Mucosa of descending colon (tissue), 3 donors: ENCODE measurements around the gene RAMP3. TPM values are rescaled to one million over a fixed set of nuclear protein-coding genes. Genes with fewer than 3 reads are reported as not detected.

Experiments
- ATAC-seq: fragments of 200-7000 bp; cut with Tn5 transposase; one replicate; pipeline ENCODE4 v1.9.1; 2020; ENCODE audit warnings: mild to moderate bottlenecking, moderate library complexity
- DNase-seq, 3 donors: peaks; one replicate each; pipeline ENCODE4 v3.0.0-alpha.2; 2020
- H3K36me3 ChIP-seq: fragments of 200-600 bp; one replicate; pipeline ENCODE4 v1.8.0; 2021; ENCODE audit warnings: low read depth, mild to moderate bottlenecking
- H3K4me1 ChIP-seq: fragments of 200-600 bp; one replicate; pipeline ENCODE4 v1.8.0; 2021; ENCODE audit warnings: low read depth, mild to moderate bottlenecking
- H3K4me3 ChIP-seq: fragments of 200-600 bp; one replicate; pipeline ENCODE4 v1.8.0; 2021; ENCODE audit warnings: mild to moderate bottlenecking
- H3K9me3 ChIP-seq: fragments of 200-600 bp; one replicate; pipeline ENCODE4 v1.8.0; 2021; ENCODE audit warnings: mild to moderate bottlenecking
- CTCF ChIP-seq: fragments of 200-600 bp; IDR thresholded peaks from one replicate; pipeline ENCODE4 v1.8.0; 2022; ENCODE audit warnings: antibody characterized with exemption, mild to moderate bottlenecking
- intact Hi-C, 2 donors: fragments of 100-400 bp; cut with DNase I in 1 of 2; cut with micrococcal nuclease in 1 of 2; formaldehyde crosslinking; loops; one replicate each; pipeline versions ENCODE4 v1.11.0 to v1.11.1; 2022; cut with DNase I, micrococcal nuclease
- total RNA-seq, 3 donors: library from RNA; stranded (reverse); fragmentation: NEBNext Ultra II Directional in 2 of 3; extraction: Animal tissue kit (Norgen Biotek cat#: 25700) in 2 of 3; gene quantifications; one replicate each; pipeline versions ENCODE4 v1.2.1 to v1.2.4, GENCODE V29; 2021 to 2023
- donor health status: DM: no; HTN: no; CAD: no; lungs with moderate emphysema.
- donor health status: DM: no; HTN: no; CAD: no.
- donor health status: DM: no; HTN: yes; CAD: no.

RAMP3 gene
- total RNA-seq, 3 donors from 2014 or later: 5.4 to 13.5 (median 9.0) TPM

- DNase-seq: no peak
These were observed 31.1 kb downstream of the RAMP3 start for GRCh38 chr7:45188736-45189135.

GRCh38 chr7:45189151-45189970, 31.8 kb downstream of the RAMP3 start:
- intact Hi-C loops: no loop called here
- Histone ChIP-seq H3K36me3 (no peaks in the 10 kb centered on the region), H3K4me1 (no peaks in the 10 kb centered on the region), H3K4me3 (no peak overlapping the region), H3K9me3 (no peaks in the 10 kb centered on the region)
- no peak for TF ChIP-seq CTCF
- no peak for DNase-seq
- ATAC-seq: no peak

More at GRCh38 chr7:45188736-45189135, 31.1 kb downstream of the RAMP3 start:
- ATAC-seq: no peak
- no peaks in the 10 kb centered on the region for H3K9me3 ChIP-seq
- intact Hi-C loops: no loop called here
- H3K4me1 ChIP-seq: no peaks in the 10 kb centered on the region
- H3K4me3 ChIP-seq: no peak overlapping the region
- no peak for TF ChIP-seq CTCF
- no peaks in the 10 kb centered on the region for H3K36me3 ChIP-seq

GRCh38 chr7:45190406-45191165, 33.0 kb downstream of the RAMP3 start:
- ATAC-seq (no peak), DNase-seq (no peak)
- Histone ChIP-seq H3K4me3 (no peak overlapping the region), H3K9me3 (no peaks in the 10 kb centered on the region), H3K36me3 (no peaks in the 10 kb centered on the region), H3K4me1 (no peaks in the 10 kb centered on the region)
- TF ChIP-seq CTCF: no peak
- intact Hi-C loops: no loop called here

GRCh38 chr7:45191396-45191795, 33.8 kb downstream of the RAMP3 start:
- Histone ChIP-seq H3K4me3 (no peak overlapping the region), H3K9me3 (no peaks in the 10 kb centered on the region), H3K36me3 (no peaks in the 10 kb centered on the region), H3K4me1 (no peaks in the 10 kb centered on the region)
- intact Hi-C loops: no loop called here
- ATAC-seq (no peak), DNase-seq (no peak)
- TF ChIP-seq CTCF: no peak

GRCh38 chr7:45192621-45193041, 35.0 kb downstream of the RAMP3 start:
- H3K4me3 ChIP-seq: no peak overlapping the region
- H3K9me3 ChIP-seq: no peaks in the 10 kb centered on the region
- H3K4me1 ChIP-seq: no peaks in the 10 kb centered on the region
- intact Hi-C loops: no loop called here
- H3K36me3 ChIP-seq: no peaks in the 10 kb centered on the region
- DNase-seq: no peak
- ATAC-seq: no peak
- no peak for TF ChIP-seq CTCF
